OCI-LY1 (cell line): ENCODE data around the gene TINAGL1.

Experiments used
- EZH2 ChIP-seq: fragments of 200-600 bp; sonication (generic), shearing (Covaris generic); IDR thresholded peaks from 2 replicates; pipeline ENCODE4 v1.8.0; 2017; ENCODE audit warnings: borderline replicate concordance, mixed run types, mild to moderate bottlenecking, antibody characterized with exemption, low read length, moderate library complexity, mixed read lengths
- TF ChIP-seq, protein P1 (sequence below): fragments of 200-600 bp; sonication (generic), shearing (Covaris generic); IDR thresholded peaks from 2 replicates; pipeline ENCODE4 v1.5.1; 2017; ENCODE audit warnings: mild to moderate bottlenecking, antibody characterized with exemption, low read length, moderate library complexity, mixed read lengths

DNA sequence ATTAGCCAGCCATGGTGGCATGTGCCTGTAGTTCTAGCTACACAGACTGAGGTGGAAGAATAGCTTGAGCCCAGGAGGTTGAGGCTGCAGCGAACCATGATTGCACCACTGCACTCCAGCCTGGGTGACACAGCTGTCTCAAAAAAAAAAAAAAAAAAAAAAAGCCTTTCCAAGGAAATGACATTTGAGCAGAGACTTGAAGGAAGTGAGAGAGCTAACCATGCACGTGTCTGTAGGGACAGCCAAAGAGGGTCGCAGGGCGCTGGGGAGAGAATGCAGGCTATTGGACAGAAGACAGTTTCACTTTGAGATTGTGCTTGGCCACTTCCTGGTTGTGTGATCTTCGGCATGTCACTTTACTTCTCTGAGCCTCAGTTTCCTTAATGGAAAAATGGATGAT is 48.0 kb downstream of the TINAGL1 start:
- TF ChIP-seq, protein P1, sequence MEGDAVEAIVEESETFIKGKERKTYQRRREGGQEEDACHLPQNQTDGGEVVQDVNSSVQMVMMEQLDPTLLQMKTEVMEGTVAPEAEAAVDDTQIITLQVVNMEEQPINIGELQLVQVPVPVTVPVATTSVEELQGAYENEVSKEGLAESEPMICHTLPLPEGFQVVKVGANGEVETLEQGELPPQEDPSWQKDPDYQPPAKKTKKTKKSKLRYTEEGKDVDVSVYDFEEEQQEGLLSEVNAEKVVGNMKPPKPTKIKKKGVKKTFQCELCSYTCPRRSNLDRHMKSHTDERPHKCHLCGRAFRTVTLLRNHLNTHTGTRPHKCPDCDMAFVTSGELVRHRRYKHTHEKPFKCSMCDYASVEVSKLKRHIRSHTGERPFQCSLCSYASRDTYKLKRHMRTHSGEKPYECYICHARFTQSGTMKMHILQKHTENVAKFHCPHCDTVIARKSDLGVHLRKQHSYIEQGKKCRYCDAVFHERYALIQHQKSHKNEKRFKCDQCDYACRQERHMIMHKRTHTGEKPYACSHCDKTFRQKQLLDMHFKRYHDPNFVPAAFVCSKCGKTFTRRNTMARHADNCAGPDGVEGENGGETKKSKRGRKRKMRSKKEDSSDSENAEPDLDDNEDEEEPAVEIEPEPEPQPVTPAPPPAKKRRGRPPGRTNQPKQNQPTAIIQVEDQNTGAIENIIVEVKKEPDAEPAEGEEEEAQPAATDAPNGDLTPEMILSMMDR, result no peak
- no peak for TF ChIP-seq EZH2
